ENCODE data around the gene VWA5B2.
A peak's percentile ranks its signal among the peaks of the same experiment; 100 is the strongest.

Gene VWA5B2

DNA sequence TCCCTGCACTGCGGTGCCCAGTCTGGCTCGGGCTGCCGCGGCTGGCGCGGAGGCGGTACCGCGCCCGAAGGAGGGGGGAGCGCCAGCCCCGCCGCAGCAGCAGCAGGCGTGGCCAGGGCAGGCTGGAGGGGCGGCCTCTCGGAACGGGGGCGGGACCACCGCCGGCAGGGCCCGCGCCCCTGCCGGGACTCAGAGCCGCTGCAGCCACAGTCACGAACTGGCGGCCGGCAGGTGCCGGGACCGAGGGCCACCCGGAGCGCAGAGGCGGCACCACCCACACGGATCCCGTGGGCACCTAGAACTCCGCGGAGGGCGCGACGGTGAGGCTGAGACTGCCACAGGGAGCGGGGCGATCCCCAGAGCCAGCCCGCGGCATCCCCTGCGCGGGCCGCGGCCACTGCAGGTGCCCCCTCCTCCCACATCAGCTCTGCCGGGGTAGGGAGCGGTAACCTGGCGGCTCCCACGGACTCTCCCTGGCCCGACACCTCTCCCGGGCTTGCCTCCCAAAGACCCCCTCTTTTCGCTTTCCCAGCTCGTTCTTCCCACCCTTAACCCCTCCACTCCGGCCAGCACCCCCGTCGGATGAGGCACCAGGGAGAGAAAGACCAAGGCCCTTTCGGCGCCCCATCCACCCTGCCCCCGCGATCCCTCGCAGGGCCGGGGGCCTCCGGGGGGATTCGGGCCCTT lies at the start of gene VWA5B2:
VWA5B2 (plus strand) TSS at position 192 of the 687 bp plus-strand sequence. CDS start 944 bp downstream, outside the sequence.
- DNase-seq (ENCODE audit: low spot score), result peak; percentile 90

DNA sequence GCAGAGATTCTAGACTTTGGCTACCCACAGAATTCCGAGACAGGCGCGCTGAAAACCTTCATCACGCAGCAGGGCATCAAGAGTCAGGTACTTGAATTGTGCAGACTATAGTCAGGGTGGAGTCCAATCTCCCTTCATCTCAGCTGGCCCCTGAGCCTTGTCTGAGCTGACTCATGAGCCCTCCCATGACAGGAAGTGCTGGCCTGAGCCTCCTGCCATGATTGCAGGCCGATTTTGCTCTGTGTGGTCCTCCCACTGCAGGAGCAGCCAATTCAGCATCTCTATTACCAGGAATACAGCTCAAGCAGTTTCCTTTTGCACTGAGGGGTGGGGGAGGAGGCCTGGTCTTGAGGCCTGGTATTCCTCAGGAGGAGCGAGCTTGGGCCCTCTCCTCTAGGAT lies 49.2 kb upstream of the VWA5B2 start:
- DNase-seq (ENCODE audit: low spot score), result no peak

DNA sequence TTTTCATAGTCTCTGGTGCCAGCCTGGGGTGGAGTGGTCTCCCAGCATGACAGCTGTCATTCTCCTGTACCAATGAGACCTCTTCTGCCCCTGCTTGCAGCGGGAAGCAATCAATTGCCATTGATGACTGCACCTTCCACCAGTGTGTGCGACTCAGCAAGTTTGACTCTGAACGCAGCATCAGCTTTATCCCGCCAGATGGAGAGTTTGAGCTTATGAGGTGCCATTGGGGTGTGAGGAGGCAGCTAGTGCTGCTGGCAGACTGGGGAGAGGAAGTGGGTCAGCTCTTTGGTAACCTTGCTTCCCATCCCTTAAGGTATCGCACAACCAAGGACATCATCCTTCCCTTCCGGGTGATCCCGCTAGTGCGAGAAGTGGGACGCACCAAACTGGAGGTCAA lies 47.8 kb upstream of the VWA5B2 start:
- DNase-seq (ENCODE audit: low spot score), result no peak

DNA sequence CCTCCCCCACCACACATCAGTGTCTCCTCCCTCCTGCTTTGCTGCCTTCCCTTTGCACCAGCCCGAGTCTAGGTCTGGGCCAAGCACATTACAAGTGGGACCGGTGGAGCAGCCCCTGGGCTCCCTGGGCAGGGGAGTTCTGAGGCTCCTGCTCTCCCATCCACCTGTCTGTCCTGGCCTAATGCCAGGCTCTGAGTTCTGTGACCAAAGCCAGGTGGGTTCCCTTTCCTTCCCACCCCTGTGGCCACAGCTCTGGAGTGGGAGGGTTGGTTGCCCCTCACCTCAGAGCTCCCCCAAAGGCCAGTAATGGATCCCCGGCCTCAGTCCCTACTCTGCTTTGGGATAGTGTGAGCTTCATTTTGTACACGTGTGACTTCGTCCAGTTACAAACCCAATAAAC lies 45.7 kb upstream of the VWA5B2 start:
- no peak for DNase-seq (ENCODE audit: low spot score)

DNA sequence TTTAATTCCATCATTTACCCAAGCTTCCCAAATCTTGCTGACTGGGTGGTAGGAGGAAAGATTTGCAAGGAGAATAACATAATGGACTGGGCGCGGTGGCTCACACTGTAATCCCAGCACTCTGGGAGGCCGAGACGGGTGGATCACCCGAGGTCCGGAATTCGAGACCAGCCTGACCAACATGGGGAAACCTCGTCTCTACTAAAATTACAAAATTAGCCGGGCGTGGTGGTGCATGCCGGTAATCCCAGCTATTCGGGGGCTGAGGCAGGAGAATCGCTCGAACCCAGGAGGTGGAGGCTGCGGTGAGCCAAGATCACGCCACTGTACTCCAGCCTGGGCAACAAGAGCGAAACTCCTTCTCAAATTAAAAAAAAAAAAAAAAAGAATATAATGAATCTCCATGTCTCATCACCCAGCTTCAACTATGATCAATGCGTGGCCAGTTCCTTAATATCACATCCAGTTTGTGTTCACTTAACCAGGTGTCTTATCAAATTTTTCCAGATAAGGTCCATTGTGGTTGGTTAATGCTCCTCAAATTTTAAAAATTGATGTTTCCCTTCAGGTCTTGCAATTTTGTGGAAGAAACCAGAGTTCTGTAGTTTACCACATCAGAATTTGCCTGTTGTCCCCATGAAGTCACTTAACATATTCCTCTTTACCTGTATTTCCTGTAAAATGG lies 44.7 kb upstream of the VWA5B2 start:
- no peak for DNase-seq (ENCODE audit: low spot score)

DNA sequence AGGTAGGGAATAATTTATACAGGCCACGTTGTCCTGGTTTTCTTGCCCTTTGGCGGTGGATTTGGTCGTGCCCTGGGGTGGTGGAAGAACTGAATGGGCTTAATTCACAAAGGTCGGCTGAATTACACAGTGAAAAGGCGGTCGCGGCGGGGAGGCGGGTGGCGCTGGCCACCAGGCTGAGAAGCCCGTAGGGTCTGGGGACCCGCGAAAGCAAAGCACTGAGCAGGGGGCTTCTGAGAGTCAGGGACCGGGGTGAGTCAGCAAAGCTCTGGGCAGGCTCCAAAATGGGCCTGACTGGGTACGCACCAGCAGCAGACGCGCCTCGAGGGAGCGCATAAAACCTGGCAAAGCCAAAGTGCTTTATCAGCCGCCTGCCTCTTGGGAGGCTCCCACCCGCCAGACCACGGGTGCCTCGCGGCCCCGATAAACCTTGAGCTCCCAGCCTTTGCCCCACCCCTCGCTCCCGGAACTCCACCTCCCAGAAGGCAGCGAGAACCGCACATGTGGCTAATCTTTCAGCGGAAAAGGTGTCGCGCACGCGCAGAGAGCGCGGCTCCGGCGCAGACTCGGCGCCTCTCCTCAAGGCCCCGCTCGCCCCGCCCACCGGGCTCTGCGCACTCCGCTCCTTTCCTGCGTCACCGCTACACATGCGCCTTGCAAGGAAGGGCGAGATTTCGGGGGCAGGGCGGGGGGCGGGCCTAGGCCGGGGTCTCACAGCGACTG lies 43.8 kb upstream of the VWA5B2 start:
- DNase-seq (ENCODE audit: low spot score), result peak; percentile 98

DNA sequence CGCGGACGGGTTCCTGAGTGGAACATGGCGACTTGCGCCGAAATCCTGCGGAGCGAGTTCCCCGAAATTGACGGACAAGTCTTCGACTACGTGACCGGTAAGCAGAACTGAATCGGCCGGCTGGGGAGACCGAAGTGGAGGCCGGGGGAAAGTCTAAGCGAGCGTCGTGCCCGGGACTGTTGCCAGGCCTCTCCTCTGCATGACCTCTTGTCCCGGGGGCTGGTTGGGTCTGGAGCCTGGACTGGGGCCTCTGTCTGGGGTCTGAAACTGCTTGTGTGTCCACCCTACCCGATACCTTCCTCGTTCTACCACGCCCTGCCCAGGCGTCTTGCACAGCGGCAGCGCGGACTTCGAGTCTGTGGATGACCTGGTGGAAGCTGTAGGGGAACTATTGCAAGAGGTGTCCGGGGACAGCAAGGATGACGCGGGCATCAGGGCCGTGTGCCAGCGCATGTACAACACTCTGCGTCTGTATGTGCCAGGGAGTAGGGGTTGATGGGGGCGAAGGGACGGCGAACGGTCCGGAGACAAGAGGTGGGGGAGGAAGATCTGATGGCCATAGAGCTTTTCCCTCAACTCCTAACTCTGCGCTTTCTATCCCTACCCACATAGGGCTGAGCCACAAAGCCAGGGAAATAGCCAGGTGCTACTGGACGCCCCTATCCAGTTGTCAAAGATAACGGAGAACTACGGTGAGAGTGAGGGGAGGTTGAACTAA lies 43.0 kb upstream of the VWA5B2 start, which contains the start of gene ABCF3:
ABCF3 (plus strand) TSS at position 16 of the 718 bp plus-strand sequence; CDS start at position 25, 9 bp downstream.
- peak; percentile 47 for DNase-seq (ENCODE audit: low spot score)

DNA sequence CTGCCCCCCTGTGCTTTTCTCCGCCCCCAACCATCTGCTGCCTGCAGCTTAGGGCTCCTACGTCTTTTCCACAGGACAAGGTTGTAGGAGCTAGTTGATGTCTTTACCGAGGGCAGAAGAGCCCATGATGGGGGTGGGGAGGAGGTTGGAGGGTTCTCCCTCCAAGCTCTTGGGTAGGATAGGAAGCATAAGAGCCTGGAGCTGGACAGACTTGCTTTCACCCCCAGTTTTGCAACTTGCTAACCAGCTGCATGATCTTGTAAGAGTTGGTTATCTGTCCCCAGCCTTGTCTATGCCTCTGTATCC lies 42.5 kb upstream of the VWA5B2 start:
- no peak for DNase-seq (ENCODE audit: low spot score)

DNA sequence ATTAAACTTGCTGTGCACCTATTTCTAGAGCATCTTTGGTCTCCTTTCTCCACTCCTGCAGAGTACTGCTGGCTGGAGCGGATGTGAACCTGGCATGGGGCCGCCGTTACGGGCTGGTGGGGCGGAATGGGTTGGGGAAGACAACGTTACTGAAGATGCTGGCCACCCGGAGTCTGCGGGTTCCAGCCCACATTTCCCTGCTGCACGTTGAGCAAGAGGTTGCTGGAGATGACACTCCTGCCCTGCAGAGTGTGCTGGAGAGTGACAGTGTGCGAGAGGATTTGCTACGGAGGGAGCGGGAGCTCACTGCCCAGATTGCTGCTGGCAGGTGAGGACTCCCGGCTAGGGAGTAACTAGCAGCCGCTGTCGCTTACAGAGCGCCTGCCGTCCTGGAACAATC lies 41.3 kb upstream of the VWA5B2 start:
- DNase-seq (ENCODE audit: low spot score), result no peak

DNA sequence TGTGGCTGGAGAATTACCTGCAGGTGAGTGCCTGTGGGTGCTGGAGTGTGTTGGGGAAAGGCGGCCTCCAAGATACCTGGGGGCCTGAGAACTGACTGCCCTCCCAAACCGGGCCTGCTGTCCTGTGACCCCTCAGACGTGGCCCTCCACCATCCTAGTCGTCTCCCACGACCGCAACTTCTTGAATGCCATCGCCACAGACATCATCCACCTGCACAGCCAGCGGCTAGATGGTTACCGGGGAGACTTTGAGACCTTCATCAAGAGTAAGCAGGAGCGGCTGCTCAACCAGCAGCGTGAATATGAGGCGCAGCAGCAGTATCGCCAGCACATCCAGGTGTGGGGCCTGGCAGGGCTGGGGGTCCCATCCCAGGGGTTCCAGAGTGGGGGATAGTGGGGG lies 40.0 kb upstream of the VWA5B2 start:
- DNase-seq (ENCODE audit: low spot score), result no peak

DNA sequence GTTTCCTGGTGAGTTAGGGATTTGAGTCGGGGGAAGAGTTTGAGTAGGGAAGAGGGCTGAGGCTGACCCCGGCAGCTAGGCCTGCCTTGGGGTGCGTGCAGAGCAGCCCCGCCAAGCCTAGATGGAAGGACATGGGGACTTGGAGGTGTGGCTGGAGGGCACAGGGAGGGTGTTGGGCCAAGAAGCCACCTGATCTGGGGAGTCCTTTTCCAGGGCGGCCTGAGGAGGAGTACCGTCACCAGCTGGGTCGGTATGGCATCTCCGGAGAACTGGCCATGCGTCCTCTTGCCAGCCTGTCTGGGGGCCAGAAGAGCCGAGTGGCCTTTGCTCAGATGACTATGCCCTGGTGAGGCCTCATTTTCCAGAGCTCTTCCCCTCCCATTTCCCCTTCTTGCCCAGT lies 36.5 kb upstream of the VWA5B2 start:
- no peak for DNase-seq (ENCODE audit: low spot score)

DNA sequence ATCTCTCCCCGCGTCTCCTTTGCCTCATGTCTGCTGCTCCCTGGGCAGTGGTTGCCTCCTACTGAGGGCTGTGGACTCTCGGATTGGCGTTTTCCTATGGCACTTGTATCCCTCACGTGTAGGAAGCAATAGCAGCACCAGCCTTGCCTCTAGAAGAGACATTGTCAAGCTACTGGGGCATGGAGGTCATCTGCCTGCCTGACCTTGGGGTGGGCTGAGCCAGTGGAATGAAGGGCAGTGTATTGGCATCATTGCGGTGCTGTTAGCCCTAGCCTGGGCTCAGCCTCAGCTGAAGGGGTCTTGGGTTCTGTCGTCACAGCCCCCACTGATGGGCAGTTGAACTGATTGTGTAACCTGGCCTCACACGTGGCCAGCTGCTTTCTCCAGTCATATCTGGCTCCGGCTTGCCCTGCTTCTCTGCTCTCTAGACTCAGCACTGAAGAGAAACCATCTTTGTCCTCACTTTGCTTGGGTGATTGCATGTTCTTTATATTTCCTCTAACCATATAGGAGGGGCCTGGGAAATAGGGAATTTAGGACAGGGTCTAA lies 35.3 kb upstream of the VWA5B2 start:
- no peak for DNase-seq (ENCODE audit: low spot score)

DNA sequence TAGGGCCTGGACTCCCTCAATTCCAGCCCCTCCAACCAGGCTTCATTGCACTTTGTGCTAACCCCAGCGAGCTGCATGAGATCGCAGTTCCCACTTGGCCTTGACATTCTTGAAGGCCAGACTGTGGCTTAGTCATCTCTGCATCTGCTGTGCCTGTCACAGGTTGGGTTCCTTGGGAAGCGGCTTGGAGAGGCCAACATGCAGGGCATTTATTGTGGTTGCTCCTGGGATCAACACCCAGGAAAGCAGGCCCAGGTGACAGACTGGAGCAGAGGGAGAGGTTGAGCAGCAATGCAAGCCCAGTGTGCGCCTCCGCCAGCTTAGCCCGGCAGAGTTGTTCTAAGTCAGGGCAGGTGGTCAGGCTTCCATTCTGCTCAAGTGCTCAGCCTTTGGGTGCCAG lies 32.8 kb upstream of the VWA5B2 start:
- no peak for DNase-seq (ENCODE audit: low spot score)

DNA sequence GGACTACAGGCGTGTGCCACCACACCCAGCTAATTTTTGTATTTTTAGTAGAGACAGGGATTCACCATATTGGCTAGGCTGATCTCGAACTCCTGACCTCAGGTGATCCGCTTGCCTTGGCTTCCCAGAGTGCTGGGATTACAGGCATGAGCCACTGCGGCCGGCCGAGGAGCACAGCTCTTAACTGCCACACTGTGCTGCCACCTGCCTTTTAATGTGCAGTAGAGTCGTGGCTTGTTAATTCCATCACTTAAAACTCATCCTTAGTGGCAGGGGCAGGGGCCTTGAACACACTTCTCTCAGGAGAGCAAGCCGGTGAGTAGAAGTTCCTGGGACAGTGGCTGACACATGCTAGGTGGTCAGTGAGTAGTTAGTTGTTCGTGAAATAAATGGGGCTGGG lies 30.9 kb upstream of the VWA5B2 start:
- DNase-seq (ENCODE audit: low spot score), result no peak

DNA sequence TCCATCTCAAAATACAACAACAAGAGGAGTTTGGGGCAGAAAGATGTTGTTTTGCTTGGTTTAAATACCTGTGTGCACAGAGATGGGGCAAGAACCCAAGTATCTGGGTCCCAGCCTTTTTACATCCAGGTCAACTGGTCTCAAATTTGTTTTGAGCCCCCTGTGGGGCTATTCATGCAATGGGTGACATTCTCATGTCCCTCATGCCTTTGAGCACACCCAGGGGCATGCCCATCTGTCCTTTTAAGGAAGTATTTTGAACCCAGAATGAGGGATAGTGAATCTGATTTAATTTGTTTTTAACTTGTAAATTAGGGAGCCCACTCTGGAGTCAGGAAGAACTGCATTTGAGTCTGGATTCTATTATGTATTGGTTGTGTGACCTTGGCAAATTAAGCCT lies 28.6 kb upstream of the VWA5B2 start:
- no peak for DNase-seq (ENCODE audit: low spot score)

DNA sequence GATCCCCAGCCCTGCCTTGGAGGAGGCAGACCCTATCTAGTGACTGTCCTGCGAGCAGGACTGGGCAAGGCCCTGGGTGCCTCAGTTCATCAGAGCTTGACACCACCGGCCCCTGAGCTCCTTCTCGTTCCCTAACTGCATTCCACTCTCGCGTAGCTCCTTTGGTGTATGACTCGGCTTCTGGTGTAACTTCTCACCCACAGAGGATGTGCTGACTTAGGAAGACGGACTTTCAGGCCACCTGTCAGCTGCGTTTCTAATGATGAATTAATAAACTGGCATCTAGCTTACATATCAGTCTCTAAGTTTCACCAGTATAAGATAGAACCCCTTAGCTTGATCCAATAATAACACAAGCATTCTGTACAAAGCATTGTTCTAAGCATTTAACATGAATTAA lies 25.9 kb upstream of the VWA5B2 start:
- no peak for DNase-seq (ENCODE audit: low spot score)

DNA sequence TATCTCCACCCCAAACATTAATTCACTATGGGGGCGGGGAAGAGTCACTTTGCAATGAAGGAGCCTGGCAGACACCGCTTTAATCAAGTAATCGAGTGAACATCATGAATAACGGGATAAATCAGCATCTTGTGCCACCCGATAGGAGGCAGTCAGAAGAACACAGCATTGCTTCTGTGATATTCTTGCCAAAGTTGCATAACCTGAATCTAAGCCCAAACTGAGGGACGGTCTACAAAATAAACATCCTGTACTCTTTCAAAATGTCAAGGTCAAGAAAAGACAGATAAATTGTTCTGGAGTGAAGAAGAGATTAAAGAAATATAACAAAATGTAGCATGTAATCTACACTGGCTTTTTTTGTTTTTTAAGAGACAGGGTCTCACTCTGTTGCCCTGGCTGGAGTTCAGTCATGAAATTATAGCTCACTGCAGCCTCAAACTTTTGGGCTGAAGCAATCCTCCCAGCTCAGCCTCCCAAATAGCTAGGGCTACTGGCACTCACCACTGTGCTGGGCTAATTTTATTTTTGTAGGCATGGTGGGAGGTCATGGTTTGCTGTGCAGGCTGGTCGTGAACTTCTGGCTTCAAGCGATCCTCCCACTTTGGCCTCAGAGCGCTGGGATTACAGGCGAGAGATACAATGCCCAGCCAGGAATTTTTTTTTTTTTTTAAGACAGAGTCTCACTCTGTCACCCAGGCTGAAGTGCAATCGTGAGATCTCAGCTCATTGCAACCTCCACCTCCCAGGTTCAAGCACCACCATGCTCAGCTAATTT lies 20.1 kb upstream of the VWA5B2 start:
- DNase-seq (ENCODE audit: low spot score), result no peak

DNA sequence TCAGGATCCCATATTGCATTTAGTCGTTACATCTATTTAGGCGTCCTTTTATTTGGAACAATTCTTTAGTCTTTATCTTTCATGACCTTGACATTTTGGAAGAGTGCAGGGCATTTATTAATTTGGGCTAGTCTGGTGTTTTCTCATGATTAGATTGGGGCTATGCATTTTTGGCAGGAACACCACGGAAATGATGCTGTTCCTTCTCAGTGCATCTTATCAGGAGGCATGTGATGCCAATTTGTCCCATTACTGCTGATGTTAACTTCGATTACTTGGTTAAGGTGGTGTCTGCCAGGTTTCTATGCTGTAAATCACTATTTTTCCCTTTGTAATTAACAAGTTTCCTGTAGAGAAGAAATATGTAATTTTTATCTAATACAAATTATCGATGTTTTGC lies 18.1 kb upstream of the VWA5B2 start:
- DNase-seq (ENCODE audit: low spot score), result no peak

DNA sequence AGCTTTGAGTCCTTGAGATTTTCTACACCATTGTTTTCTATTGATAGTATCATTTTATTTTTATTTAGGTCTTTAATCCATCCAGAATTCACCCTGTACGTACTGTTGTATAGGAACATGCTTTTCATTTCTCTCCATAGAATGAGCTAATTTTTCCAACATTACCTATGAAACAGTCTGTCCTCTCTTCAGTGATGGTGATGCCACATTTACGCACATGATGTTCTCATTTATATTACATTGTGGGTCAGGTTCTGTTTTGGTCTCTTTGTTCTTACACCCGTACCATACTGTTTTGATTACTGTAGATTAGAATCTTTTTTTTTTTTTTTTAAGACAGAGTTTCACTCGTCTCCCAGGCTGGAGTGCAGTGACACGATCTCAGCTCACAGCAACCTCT lies 17.7 kb upstream of the VWA5B2 start:
- no peak for DNase-seq (ENCODE audit: low spot score)

DNA sequence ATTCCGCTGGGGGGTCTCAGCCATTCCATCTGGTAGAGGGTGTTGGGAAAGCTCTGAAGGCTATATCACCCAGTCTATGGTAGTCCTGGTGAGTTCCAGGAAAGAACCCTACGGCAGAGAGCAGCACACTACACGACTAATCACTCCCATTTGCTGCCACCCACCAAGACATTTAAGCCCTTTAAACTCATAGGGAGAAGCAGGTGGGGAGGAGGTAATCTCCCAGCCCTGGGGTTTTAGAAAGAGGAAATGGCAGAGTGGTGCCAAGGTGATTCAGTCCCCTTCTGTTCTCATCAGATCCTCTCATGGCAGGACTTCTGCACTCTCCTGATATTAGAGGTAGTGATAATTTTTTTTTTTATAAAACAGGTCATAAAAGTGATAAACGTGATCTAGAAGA lies 10.6 kb upstream of the VWA5B2 start:
- DNase-seq (ENCODE audit: low spot score), result no peak

DNA sequence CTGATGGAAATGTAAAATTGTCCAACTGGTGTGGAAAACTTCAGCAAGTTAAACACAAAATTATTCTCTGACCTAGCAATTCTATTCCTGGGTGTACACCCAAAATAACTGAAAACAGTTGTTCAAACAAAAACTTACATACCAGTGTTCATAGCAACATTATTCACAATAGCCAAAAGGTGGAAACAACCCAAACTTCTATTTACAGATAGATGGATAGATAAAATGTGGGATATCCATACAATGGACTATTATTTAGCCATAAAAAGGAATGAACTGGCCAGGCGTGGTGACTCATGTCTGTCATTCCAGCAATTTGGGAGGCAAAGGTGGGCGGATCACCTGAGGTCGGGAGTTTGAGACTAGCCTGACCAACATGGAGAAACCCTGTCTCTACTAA lies 6.9 kb upstream of the VWA5B2 start:
- no peak for DNase-seq (ENCODE audit: low spot score)

DNA sequence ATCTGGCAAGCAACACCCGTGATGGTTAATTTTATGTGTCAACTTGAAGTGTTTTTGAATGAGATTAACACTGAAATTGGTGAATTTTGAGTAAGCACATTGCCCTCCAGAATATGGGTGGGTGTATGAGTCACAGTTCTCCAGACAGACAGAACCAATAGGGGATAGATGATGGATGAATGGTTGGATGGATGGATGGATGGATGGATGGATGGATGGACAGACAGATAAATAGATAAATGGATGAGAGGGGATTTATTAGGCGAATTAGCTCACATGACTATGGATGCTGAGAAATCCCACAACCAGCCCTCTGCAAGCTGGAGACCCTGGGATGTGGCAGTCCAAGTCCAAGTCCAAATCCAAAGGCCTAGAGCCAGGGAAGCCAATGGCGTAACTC lies 5.4 kb upstream of the VWA5B2 start:
- no peak for DNase-seq (ENCODE audit: low spot score)

Data from AG08396 (cell line).